ENCODE measurements around the gene SREBF2. TPM values are rescaled to one million over a fixed set of nuclear protein-coding genes. Genes with fewer than 3 reads are reported as not detected.

Gene SREBF2
- total and polyA plus RNA-seq, 2 of the 8 experiments (the other 6 are each of a cell fraction or from before 2014, with no cell fraction given): 125 to 144 TPM

DNA sequence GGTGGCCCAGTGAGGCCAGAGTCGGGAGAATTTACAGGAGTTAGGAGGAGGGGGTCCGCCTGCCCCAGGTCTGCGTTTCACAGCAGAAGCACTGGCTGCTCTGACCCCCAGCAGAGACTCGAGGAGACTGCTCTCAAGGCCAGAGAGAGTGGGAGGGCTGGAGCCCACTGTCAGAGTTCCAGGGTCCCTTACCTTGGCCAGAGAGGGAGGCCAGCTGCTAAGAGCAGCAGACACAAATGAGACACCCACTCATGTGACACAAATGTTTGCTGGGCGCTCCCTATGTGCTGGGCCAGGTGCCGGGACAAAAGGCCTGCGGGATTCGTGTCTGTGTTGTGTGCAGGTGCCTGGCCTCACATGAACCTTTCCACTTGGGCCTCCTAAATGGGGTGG, 96.5 kb downstream of the SREBF2 start:
- Histone ChIP-seq H4K5ac (ENCODE audit: insufficient read length, low read depth, low read length) (no peak overlapping the region), H3K23ac (ENCODE audit: insufficient read length) (no peak overlapping the region), H3K14ac (ENCODE audit: insufficient read length) (no peak overlapping the region), H3K56ac (replicated peaks; ENCODE audit: insufficient read length, low read depth, low read length) (no peak overlapping the region), H3K79me1 (ENCODE audit: low read depth, low read length) (no peaks in the 10 kb centered on the region), H3K36me3 (ENCODE audit: control insufficient read depth in 2 of 4, insufficient read depth in 4 of 4, low read length in 3 of 4) (no peaks in the 10 kb centered on the region), H4K20me1 (replicated peaks in 1 of 2; ENCODE audit: control insufficient read depth in 1 of 2, insufficient read depth in 2 of 2, low read length in 2 of 2) (peaks cover 6% of the 10 kb centered on the region in 2 experiments), H3K79me2 (ENCODE audit: control insufficient read depth in 1 of 2, insufficient read depth in 2 of 2, low read length in 2 of 2) (no peaks in the 10 kb centered on the region), H3K4me1 (replicated peaks in 1 of 4; ENCODE audit: control insufficient read depth in 3 of 4, insufficient read depth in 4 of 4, low read length in 3 of 4) (peaks cover 0 to 24% (median 13%) of the 10 kb centered on the region in 4 experiments; a peak in 6 of 7 replicates), H2BK12ac (ENCODE audit: low read depth, low read length) (no peak overlapping the region), H3K9me3 (ENCODE audit: insufficient read depth in 2 of 2, low read depth in 1 of 2, low read length in 1 of 2) (no peaks in the 10 kb centered on the region), H3K9ac (replicated peaks in 1 of 4; ENCODE audit: extremely low read depth in 1 of 4, low read depth in 3 of 4, low read length in 3 of 4) (no peak overlapping the region), H3K4me3 (ENCODE audit: extremely low read depth in 1 of 4, insufficient read depth in 2 of 4, low read depth in 3 of 4, low read length in 4 of 4) (no peak overlapping the region), H2AFZ (ENCODE audit: low read length) (no peak overlapping the region), H2BK120ac (replicated peaks; ENCODE audit: low read depth, low read length) (no peak overlapping the region), H2AK5ac (ENCODE audit: low read depth, low read length) (no peak overlapping the region), H3K18ac (ENCODE audit: extremely low read depth, low read length) (no peak overlapping the region), H2BK20ac (ENCODE audit: low read length) (no peak overlapping the region), H3K23me2 (ENCODE audit: low read depth, low read length) (peaks cover 4% of the 10 kb centered on the region; the same call in 1 of the 2 replicates), H3K27ac (ENCODE audit: low read depth, low read length) (no peak overlapping the region), H2BK5ac (ENCODE audit: low read depth, low read length) (no peak overlapping the region), H3K4me2 (ENCODE audit: insufficient read depth in 1 of 2, low read depth in 2 of 2, low read length in 2 of 2) (no peak overlapping the region), H2BK15ac (ENCODE audit: low read length) (no peak overlapping the region), H3K4ac (replicated peaks; ENCODE audit: insufficient read length, low read depth, low read length) (no peak overlapping the region), H4K91ac (replicated peaks; ENCODE audit: insufficient read length, low read length) (no peak overlapping the region), H4K8ac (ENCODE audit: extremely low read depth, insufficient read depth, low read length) (no peak overlapping the region), H3K27me3 (replicated peaks in 1 of 4; ENCODE audit: control insufficient read depth in 3 of 4, extremely low read depth in 1 of 4, insufficient read depth in 3 of 4, low read length in 3 of 4) (peaks cover 11 to 42% (median 30%) of the 10 kb centered on the region in 4 experiments)
- POLR2A ChIA-PET (ENCODE audit: partially characterized antibody): interaction anchor here (0.7 to 3.7 kb wide), 11 partner anchors 8 to 241 kb away, joined by 3 to 17 read pairs (median 5); partner anchors contain the start of genes CENPM and SNU13
- CTCF ChIA-PET (ENCODE audit: partially characterized antibody): interaction anchor here (1.1 to 5.9 kb wide), 4 partner anchors 9 to 232 kb away, joined by 3 to 77 read pairs (median 8); no protein-coding TSS in a partner anchor
- 86% methylated on average over 8 of the region's 8 CpGs; no CpG with 5 or more reads in 1 of the 2 experiments for WGBS, 2 experiments (ENCODE audit: extremely low coverage in 1 of 2, insufficient coverage in 1 of 2, insufficient read length in 1 of 2, insufficient replicate concordance in 2 of 2, low coverage in 1 of 2, low lambda C conversion rate in 2 of 2, missing lambda C conversion rate in 1 of 2)
- DNase-seq (ENCODE audit: low read depth in 1 of 2, low spot score in 2 of 2) (no peak), FAIRE-seq (no peak)
- TF ChIP-seq SIN3A (conservative IDR thresholded peaks at IDR 0.05 in 1 of 2, IDR thresholded peaks at IDR 0.05 in 1 of 2; ENCODE audit: low read depth in 1 of 2, low read length in 2 of 2): no peak
- TF ChIP-seq CHD1 (IDR thresholded peaks at IDR 0.05; ENCODE audit: low read depth, low read length): no peak
- no peak for TF ChIP-seq GABPA (IDR thresholded peaks at IDR 0.05; ENCODE audit: borderline replicate concordance, insufficient read depth, low read length)
- no peak for TF ChIP-seq SP1 (IDR thresholded peaks at IDR 0.05; ENCODE audit: low read depth, low read length)
- no peak for TF ChIP-seq POLR2A (IDR thresholded peaks at IDR 0.05; ENCODE audit: control extremely low read depth in 1 of 2, low read depth in 2 of 2, low read length in 2 of 2)
- TF ChIP-seq CBX8 (IDR thresholded peaks at IDR 0.05; ENCODE audit: borderline replicate concordance, low read depth, low read length): no peak
- no peak for TF ChIP-seq TAF1 (IDR thresholded peaks at IDR 0.05; ENCODE audit: low read depth, low read length)
- no peak for TF ChIP-seq CTBP2 (IDR thresholded peaks at IDR 0.05; ENCODE audit: borderline replicate concordance, insufficient read depth, insufficient read length, low read length)
- TF ChIP-seq CTCF (IDR thresholded peaks at IDR 0.05; ENCODE audit: control extremely low read depth in 1 of 3, insufficient read depth in 1 of 3, low read depth in 1 of 3, low read length in 3 of 3): no peak
- no peak for TF ChIP-seq EP300 (IDR thresholded peaks at IDR 0.05; ENCODE audit: borderline replicate concordance in 1 of 2, low read depth in 2 of 2, low read length in 2 of 2)
- no peak for TF ChIP-seq YY1 (IDR thresholded peaks at IDR 0.05; ENCODE audit: low read depth, low read length)

All from H1 (cell line).